Panc1 (cell line): ENCODE results near the gene ESRRG.

Experiments used
- POLR2AphosphoS5 ChIP-seq: IDR thresholded peaks from 2 replicates; pipeline ENCODE4 v1.6.1; 2012; ENCODE audit warnings: mild to moderate bottlenecking, low read depth, low read length, moderate library complexity
- SIN3A ChIP-seq: IDR thresholded peaks from 2 replicates; pipeline ENCODE4 v1.6.1; 2012; ENCODE audit warnings: low read depth, mild to moderate bottlenecking, low read length, moderate library complexity, borderline replicate concordance; ENCODE audit not compliant: insufficient read depth
- TCF7L2 ChIP-seq: IDR thresholded peaks from 2 replicates; pipeline ENCODE4 v1.6.1; 2011; ENCODE audit warnings: mild to moderate bottlenecking, low read depth, low read length, inconsistent platforms
- TF ChIP-seq, protein P1 (sequence below): fragments of 450-650 bp; IDR thresholded peaks from 2 replicates; pipeline ENCODE4 v1.5.1; 2017; ENCODE audit warnings: mild to moderate bottlenecking
- TF ChIP-seq, protein P2 (sequence below), 2 experiments: IDR thresholded peaks; 2 replicates each; pipeline ENCODE4 v1.6.1; 2011 to 2012; ENCODE audit warnings: low read depth in 2 of 2, control low read depth in 1 of 2, low read length in 1 of 2, mild to moderate bottlenecking in 1 of 2, moderate library complexity in 1 of 2; ENCODE audit not compliant: insufficient read depth in 1 of 2

DNA sequence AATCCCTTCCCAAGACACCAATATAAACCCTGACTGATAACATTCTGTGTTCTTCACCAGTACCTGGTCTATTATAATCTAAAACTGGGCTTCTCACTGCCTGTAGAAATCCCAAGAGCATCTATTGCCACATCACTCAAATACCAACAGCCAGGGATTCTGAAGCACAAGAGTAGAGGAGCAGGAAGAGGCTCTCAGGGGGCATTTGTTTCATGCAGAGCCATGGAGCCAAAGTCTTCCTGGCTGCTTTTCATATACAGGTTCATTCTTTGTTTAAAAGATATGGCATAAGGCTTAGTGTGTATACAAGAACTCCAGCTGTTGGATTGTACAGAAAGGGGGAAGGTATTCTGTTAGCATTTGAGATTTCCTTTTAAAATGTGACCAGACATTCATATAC lies 261.8 kb downstream of the ESRRG start:
- no peak for TF ChIP-seq POLR2AphosphoS5
- TF ChIP-seq, protein P1, sequence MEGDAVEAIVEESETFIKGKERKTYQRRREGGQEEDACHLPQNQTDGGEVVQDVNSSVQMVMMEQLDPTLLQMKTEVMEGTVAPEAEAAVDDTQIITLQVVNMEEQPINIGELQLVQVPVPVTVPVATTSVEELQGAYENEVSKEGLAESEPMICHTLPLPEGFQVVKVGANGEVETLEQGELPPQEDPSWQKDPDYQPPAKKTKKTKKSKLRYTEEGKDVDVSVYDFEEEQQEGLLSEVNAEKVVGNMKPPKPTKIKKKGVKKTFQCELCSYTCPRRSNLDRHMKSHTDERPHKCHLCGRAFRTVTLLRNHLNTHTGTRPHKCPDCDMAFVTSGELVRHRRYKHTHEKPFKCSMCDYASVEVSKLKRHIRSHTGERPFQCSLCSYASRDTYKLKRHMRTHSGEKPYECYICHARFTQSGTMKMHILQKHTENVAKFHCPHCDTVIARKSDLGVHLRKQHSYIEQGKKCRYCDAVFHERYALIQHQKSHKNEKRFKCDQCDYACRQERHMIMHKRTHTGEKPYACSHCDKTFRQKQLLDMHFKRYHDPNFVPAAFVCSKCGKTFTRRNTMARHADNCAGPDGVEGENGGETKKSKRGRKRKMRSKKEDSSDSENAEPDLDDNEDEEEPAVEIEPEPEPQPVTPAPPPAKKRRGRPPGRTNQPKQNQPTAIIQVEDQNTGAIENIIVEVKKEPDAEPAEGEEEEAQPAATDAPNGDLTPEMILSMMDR, result no peak
- TF ChIP-seq, protein P2, sequence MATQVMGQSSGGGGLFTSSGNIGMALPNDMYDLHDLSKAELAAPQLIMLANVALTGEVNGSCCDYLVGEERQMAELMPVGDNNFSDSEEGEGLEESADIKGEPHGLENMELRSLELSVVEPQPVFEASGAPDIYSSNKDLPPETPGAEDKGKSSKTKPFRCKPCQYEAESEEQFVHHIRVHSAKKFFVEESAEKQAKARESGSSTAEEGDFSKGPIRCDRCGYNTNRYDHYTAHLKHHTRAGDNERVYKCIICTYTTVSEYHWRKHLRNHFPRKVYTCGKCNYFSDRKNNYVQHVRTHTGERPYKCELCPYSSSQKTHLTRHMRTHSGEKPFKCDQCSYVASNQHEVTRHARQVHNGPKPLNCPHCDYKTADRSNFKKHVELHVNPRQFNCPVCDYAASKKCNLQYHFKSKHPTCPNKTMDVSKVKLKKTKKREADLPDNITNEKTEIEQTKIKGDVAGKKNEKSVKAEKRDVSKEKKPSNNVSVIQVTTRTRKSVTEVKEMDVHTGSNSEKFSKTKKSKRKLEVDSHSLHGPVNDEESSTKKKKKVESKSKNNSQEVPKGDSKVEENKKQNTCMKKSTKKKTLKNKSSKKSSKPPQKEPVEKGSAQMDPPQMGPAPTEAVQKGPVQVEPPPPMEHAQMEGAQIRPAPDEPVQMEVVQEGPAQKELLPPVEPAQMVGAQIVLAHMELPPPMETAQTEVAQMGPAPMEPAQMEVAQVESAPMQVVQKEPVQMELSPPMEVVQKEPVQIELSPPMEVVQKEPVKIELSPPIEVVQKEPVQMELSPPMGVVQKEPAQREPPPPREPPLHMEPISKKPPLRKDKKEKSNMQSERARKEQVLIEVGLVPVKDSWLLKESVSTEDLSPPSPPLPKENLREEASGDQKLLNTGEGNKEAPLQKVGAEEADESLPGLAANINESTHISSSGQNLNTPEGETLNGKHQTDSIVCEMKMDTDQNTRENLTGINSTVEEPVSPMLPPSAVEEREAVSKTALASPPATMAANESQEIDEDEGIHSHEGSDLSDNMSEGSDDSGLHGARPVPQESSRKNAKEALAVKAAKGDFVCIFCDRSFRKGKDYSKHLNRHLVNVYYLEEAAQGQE (IDR thresholded peaks at IDR 0.05; ENCODE audit: insufficient read depth in 1 of 2, low read depth in 2 of 2, low read length in 1 of 2), result no peak
- TF ChIP-seq SIN3A, result no peak
- TF ChIP-seq TCF7L2, result no peak
